Keratinocyte (primary cell): ENCODE data around the gene DOK6.

Experiments used
- EZH2 ChIP-seq: IDR thresholded peaks from one replicate; pipeline ENCODE4 v1.6.1; 2012; ENCODE audit warnings: inconsistent platforms, mild to moderate bottlenecking, low read length, moderate library complexity
- TF ChIP-seq, protein P1 (sequence below), 3 experiments: IDR thresholded peaks in 1 of 3; conservative IDR thresholded peaks in 1 of 3; optimal IDR thresholded peaks in 1 of 3; 2 replicates in 2 of 3; 3 replicates in 1 of 3; pipeline versions ENCODE3 to v1.5.1; 2011; ENCODE audit warnings: low read length in 3 of 3, mild to moderate bottlenecking in 3 of 3, moderate library complexity in 2 of 3, control low read depth in 1 of 3, inconsistent platforms in 1 of 3; ENCODE audit not compliant: insufficient read depth in 2 of 3; ENCODE audit errors: extremely low read depth in 1 of 3

DNA sequence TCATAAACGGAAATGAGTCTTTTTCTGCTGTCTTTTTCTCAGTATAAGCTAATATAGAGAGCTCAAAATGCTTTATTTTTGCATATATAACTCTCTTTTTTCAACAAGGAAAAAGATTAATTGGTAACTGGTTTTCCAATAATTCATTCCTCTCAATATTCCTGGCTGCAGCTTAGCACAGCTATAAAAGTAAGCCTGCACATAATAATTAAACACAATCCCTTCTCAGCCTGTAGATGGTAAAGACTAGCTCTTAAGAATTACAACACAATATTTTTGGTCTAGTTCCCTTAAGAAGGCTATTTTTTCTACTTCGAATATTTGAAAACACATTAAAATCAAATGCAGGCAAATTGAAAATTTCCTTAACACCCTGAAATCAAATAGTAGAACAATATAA lies 258.0 kb downstream of the DOK6 start:
- TF ChIP-seq, protein P1, sequence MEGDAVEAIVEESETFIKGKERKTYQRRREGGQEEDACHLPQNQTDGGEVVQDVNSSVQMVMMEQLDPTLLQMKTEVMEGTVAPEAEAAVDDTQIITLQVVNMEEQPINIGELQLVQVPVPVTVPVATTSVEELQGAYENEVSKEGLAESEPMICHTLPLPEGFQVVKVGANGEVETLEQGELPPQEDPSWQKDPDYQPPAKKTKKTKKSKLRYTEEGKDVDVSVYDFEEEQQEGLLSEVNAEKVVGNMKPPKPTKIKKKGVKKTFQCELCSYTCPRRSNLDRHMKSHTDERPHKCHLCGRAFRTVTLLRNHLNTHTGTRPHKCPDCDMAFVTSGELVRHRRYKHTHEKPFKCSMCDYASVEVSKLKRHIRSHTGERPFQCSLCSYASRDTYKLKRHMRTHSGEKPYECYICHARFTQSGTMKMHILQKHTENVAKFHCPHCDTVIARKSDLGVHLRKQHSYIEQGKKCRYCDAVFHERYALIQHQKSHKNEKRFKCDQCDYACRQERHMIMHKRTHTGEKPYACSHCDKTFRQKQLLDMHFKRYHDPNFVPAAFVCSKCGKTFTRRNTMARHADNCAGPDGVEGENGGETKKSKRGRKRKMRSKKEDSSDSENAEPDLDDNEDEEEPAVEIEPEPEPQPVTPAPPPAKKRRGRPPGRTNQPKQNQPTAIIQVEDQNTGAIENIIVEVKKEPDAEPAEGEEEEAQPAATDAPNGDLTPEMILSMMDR (optimal IDR thresholded peaks at IDR 0.05 in 1 of 3, IDR thresholded peaks at IDR 0.05 in 1 of 3, conservative IDR thresholded peaks at IDR 0.05 in 1 of 3; ENCODE audit: extremely low read depth in 1 of 3, insufficient read depth in 2 of 3, low read length in 3 of 3): no peak
- no peak for TF ChIP-seq EZH2
